ENCODE data around the gene ZNF580. TPM values are rescaled to one million over a fixed set of nuclear protein-coding genes. Genes with fewer than 3 reads are reported as not detected.

Gene ZNF580
- total RNA-seq, 1 donor from 2014 or later: 30.7 TPM

GRCh38 chr19:55663846-55664536 is 23.2 kb downstream of the ZNF580 start:
- Histone ChIP-seq H3K4me1 (peaks cover 10% of the 10 kb centered on the region), H3K36me3 (peaks cover 95% of the 10 kb centered on the region), H3K27me3 (no peaks in the 10 kb centered on the region), H3K4me3 (no peak overlapping the region), H3K27ac (no peak overlapping the region), H3K9me3 (no peaks in the 10 kb centered on the region)
- intact Hi-C loops (cut with DNase I): no loop called here
- DNase-seq (no peak), ATAC-seq (no peak)
- no peak for TF ChIP-seq CTCF (IDR thresholded peaks at IDR 0.05)

- Histone ChIP-seq H3K4me3 (no peak overlapping the region), H3K27ac (no peak overlapping the region), H3K36me3 (peaks cover 95% of the 10 kb centered on the region), H3K4me1 (no peaks in the 10 kb centered on the region), H3K9me3 (no peaks in the 10 kb centered on the region), H3K27me3 (no peaks in the 10 kb centered on the region)
- TF ChIP-seq CTCF (IDR thresholded peaks at IDR 0.05): no peak
- no peak for DNase-seq
- intact Hi-C loops (cut with DNase I): no loop called here
- no peak for ATAC-seq
Measured at GRCh38 chr19:55666343-55667005, 25.7 kb downstream of the ZNF580 start.

- Histone ChIP-seq H3K27me3 (no peaks in the 10 kb centered on the region), H3K36me3 (peaks cover 94% of the 10 kb centered on the region), H3K4me1 (no peaks in the 10 kb centered on the region), H3K27ac (no peak overlapping the region), H3K9me3 (no peaks in the 10 kb centered on the region), H3K4me3 (no peak overlapping the region)
- TF ChIP-seq CTCF (IDR thresholded peaks at IDR 0.05): no peak
- intact Hi-C loops (cut with DNase I): no loop called here
- DNase-seq: no peak
- ATAC-seq: no peak
Measured at GRCh38 chr19:55667006-55667381, 26.2 kb downstream of the ZNF580 start.

GRCh38 chr19:55667511-55667910 is 26.7 kb downstream of the ZNF580 start:
- Histone ChIP-seq H3K36me3 (peaks cover 94% of the 10 kb centered on the region), H3K27ac (no peak overlapping the region), H3K4me3 (no peak overlapping the region), H3K9me3 (no peaks in the 10 kb centered on the region), H3K4me1 (no peaks in the 10 kb centered on the region), H3K27me3 (no peaks in the 10 kb centered on the region)
- intact Hi-C loops (cut with DNase I): no loop called here
- no peak for DNase-seq
- TF ChIP-seq CTCF (IDR thresholded peaks at IDR 0.05): no peak
- ATAC-seq: no peak

- intact Hi-C loops (cut with DNase I): no loop called here
- DNase-seq (no peak), ATAC-seq (peak; percentile 33)
- TF ChIP-seq CTCF (IDR thresholded peaks at IDR 0.05): no peak
- H3K27ac ChIP-seq: no peak overlapping the region
- H3K4me3 ChIP-seq: no peak overlapping the region
- no peaks in the 10 kb centered on the region for H3K27me3 ChIP-seq
- peaks cover 94% of the 10 kb centered on the region for H3K36me3 ChIP-seq
- H3K4me1 ChIP-seq: no peaks in the 10 kb centered on the region
- no peaks in the 10 kb centered on the region for H3K9me3 ChIP-seq
Measured at GRCh38 chr19:55667958-55668357, 27.2 kb downstream of the ZNF580 start.

Measured in upper lobe of right lung (tissue), 1 donor.